Mononuclear cell (primary cell): Measurements from ENCODE around the gene LMO4. TPM values are rescaled to one million over a fixed set of nuclear protein-coding genes. Genes with fewer than 3 reads are reported as not detected.
A peak's percentile ranks its signal among the peaks of the same experiment; 100 is the strongest.

Experiments
- H3K27me3 ChIP-seq: 2 replicates; pipeline ENCODE4 v1.6.0; 2011; ENCODE audit warnings: low read length, control low read depth; ENCODE audit not compliant: insufficient read depth
- H3K4me1 ChIP-seq: 2 replicates; pipeline ENCODE4 v1.5.1; 2011; ENCODE audit warnings: mild to moderate bottlenecking, low read length, control low read depth; ENCODE audit not compliant: insufficient read depth
- H3K4me3 ChIP-seq: 2 replicates; pipeline ENCODE4 v1.5.1; 2011; ENCODE audit warnings: mild to moderate bottlenecking, low read length, moderate library complexity
- H3K9me3 ChIP-seq: 2 replicates; pipeline ENCODE4 v1.5.1; 2011; ENCODE audit warnings: low read depth, mild to moderate bottlenecking, control low read depth, low read length
- total RNA-seq: library from RNA; depleted of rRNA; stranded (reverse); fragments of >200 nt; gene quantifications from one replicate; pipeline ENCODE4 v1.2.3, GENCODE V29; 2012

LMO4 gene
- total RNA-seq, 1 donor: 15.2 TPM

GRCh38 chr1:87307931-87308330 is 20.7 kb upstream of the LMO4 start:
- Histone ChIP-seq H3K4me3 (no peak overlapping the region), H3K27me3 (no peaks in the 10 kb centered on the region), H3K4me1 (peaks cover 9% of the 10 kb centered on the region), H3K9me3 (no peaks in the 10 kb centered on the region)

DNA sequence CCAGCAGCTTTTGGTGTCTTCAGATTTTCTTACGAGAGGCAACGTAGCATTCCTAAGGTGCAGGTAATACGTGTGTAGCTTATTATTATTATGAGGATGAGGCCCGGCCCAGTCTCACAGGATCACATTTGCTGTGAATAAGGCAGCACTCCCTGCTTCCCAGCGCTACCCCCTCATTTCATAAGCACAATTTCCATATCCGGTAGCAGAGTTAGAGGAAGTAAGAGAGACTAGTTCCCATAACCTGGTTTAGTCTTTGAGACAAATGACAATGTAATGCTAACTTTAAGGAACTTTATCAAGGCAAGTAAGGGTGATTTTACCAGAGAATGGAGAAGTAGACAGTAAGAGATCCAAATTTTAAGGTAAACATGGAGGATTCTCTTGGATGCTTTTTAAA is 14.6 kb upstream of the LMO4 start:
- Histone ChIP-seq H3K4me1 (peaks cover 26% of the 10 kb centered on the region), H3K27me3 (no peaks in the 10 kb centered on the region), H3K9me3 (no peaks in the 10 kb centered on the region), H3K4me3 (no peak overlapping the region)

DNA sequence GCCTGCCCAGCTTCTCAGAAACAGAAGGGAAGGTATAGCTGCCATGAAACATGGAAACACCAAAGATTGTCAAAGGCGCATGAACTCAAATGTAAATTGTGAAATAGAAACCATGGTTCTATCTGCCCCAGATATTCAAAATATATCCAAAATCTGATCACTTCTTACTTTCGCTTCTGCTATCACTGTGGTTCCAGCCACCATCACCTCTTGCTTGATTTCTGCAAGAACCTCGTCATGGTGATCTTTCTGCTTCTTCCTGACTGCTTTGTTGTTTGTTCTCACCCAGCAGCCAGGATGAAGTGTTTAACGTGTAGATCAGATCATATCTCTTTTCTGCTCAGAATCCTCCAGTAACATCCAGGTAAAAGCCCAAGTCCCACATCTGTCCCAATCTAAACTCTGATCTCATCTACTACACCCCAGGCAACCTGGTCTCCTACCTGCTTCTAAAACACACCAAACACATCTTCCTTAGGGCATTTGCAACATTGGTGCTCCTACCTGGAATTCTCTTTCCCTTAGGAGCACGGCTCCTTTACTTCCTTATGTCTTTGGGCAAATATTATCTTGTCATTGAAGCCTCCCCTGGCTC is 10.5 kb upstream of the LMO4 start:
- no peaks in the 10 kb centered on the region for H3K9me3 ChIP-seq
- peaks cover 26% of the 10 kb centered on the region for H3K4me1 ChIP-seq
- H3K27me3 ChIP-seq: no peaks in the 10 kb centered on the region
- H3K4me3 ChIP-seq: no peak overlapping the region

DNA sequence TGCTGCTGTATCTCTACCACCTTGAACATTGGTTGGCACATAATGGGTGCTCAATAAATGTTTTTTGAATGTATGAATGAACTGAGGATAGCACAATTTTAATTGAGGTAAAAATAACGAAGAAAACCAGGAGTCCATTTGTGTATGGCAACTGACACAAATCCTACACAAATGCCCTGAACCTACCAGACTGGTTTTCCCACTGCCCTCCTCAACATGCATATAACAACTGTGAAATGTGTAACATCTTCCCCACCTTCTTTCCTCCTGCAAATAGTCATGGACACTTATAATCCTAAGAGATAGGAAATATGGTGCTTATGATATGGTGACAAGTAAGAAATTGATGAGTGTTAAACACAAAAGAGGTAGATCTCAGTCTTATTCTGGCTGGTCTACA is 9.9 kb upstream of the LMO4 start:
- Histone ChIP-seq H3K9me3 (no peaks in the 10 kb centered on the region), H3K4me3 (no peak overlapping the region), H3K27me3 (no peaks in the 10 kb centered on the region), H3K4me1 (peaks cover 21% of the 10 kb centered on the region)

GRCh38 chr1:87325982-87326738 is 2.5 kb upstream of the LMO4 start:
- H3K9me3 ChIP-seq: no peaks in the 10 kb centered on the region
- H3K4me1 ChIP-seq: peaks cover 16% of the 10 kb centered on the region
- no peak overlapping the region for H3K4me3 ChIP-seq
- no peaks in the 10 kb centered on the region for H3K27me3 ChIP-seq

DNA sequence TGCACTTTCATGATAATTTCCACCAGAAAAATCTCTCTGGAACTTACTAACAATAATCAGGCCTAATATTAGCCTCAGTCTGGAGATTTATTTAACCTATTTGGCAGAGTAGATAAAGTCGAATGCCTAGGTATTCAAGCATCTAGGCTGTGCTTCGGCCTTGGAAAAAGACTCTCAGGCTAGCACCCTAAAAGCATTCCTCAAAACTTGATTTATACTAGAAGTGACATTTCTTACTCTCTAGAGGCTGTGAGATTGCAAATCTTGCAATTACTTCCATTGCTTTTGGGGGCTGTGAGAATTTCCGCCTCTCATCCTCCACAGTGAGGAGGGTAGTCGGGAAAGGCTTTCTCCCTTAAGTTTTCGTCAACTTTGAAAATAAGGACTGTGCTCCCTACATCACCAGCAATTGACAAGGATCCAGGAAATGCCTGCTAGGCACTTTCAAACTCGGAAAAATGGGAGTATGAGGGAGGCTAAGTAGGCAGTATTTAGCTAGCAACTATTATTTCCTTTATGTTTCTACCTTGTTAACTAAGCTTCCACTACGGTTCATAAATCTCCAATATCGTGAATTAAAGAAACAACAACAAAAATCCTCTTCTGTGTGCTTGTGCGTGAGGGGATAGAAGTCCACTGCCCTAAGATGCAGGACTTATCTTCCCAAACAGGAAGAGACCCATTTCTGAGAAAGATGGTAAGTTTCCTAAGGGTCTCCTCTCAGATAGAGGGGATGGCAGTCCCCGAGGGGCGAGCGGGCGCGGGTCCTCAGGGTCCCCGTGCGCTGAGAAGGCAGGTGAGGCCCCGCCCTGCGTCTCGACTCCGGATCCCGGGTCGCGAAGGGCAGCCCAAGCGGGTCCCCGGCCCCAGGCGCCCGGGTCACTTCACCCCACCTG is 1.1 kb upstream of the LMO4 start:
- Histone ChIP-seq H3K4me3 (peak overlapping the region; percentile 61), H3K27me3 (no peaks in the 10 kb centered on the region), H3K9me3 (no peaks in the 10 kb centered on the region), H3K4me1 (peaks cover 26% of the 10 kb centered on the region)

- peaks cover 39% of the 10 kb centered on the region for H3K4me1 ChIP-seq
- H3K27me3 ChIP-seq: no peaks in the 10 kb centered on the region
- peak overlapping the region; percentile 61 for H3K4me3 ChIP-seq
- H3K9me3 ChIP-seq: no peaks in the 10 kb centered on the region
These were observed 408 bp downstream of the LMO4 start for GRCh38 chr1:87329051-87329525.

GRCh38 chr1:87329526-87330056 is 911 bp downstream of the LMO4 start:
- H3K4me3 ChIP-seq: peak overlapping the region; percentile 61
- H3K9me3 ChIP-seq: no peaks in the 10 kb centered on the region
- H3K4me1 ChIP-seq: peaks cover 44% of the 10 kb centered on the region
- H3K27me3 ChIP-seq: no peaks in the 10 kb centered on the region

DNA sequence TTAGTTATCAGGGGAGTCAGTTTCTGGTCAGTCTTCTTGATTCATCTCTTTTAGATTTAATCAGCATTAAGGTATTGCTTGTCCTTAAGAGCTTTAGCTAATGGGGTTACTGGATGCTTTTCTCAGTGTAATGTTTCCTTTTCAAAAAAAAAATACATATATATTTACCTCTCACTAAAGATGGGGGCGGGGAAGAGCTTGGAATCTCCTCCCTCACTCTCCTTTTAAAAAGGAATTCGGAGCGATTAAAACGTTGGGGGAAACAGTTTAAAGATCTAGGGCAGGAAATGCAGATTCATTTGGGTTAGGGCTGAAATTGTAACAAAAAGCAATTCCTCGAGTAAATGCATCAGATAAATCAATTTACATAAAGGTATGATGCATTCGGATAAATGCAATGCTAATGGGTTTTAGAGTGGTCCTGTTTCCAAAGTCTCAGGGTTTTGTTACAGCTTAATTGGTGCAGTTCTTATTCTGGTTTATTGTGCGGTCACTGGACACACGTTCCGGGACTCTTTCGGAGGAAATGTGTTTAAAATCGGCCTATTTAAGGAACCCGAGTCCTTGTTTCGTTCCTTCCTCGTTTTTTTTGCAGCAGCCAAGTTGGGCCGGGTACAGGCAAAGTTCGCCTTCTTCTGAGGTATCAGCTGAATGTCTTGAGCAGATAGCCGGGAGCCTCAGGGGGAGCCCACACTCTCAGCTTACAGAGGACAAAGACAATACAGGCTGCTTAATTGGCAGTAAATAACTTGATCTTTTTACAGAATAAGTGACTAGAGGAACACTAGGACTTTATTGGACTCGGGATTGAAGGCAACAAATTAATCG is 1.6 kb downstream of the LMO4 start:
- Histone ChIP-seq H3K27me3 (no peaks in the 10 kb centered on the region), H3K4me1 (peaks cover 46% of the 10 kb centered on the region), H3K9me3 (no peaks in the 10 kb centered on the region), H3K4me3 (peak overlapping the region; percentile 61)

DNA sequence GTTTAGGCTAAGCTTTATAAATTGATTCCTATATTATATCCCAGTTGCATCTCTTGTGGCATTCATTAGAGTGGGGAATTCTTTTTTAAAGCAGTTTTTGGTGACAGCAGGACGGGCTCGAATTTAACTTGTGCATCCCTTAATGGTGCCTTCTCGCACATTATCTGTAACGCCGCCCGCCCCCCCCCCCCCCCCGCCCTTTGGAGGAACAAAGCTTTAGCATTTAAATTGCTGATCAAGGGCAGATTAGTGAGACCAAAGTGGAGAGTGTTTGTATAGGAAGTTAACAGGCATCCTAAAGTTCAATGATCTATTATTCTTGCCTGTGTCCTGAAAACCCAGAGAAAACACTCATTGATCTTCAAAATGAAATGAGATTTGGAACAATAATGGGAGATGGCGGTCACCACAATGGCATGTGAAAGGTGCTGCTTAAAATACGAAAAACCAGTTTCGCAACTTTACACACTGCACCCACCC is 2.2 kb downstream of the LMO4 start:
- H3K4me1 ChIP-seq: peaks cover 50% of the 10 kb centered on the region
- no peaks in the 10 kb centered on the region for H3K9me3 ChIP-seq
- H3K4me3 ChIP-seq: peak overlapping the region; percentile 61
- no peaks in the 10 kb centered on the region for H3K27me3 ChIP-seq

GRCh38 chr1:87331365-87332241 is 2.9 kb downstream of the LMO4 start:
- Histone ChIP-seq H3K4me1 (peaks cover 57% of the 10 kb centered on the region), H3K27me3 (no peaks in the 10 kb centered on the region), H3K9me3 (no peaks in the 10 kb centered on the region), H3K4me3 (peak overlapping the region; percentile 61)

GRCh38 chr1:87333692-87334347 is 5.1 kb downstream of the LMO4 start:
- Histone ChIP-seq H3K9me3 (no peaks in the 10 kb centered on the region), H3K4me3 (peak overlapping the region; percentile 50), H3K4me1 (peaks cover 51% of the 10 kb centered on the region), H3K27me3 (no peaks in the 10 kb centered on the region)
